HFF-Myc (cell line): ENCODE data around the gene WAPL.

ENCODE experiments used
- DNase-seq: peaks from one replicate; pipeline ENCODE4 v3.0.0-alpha.2; 2011; ENCODE audit warnings: low read depth; ENCODE audit errors: extremely low read depth
- H3K4me3 ChIP-seq: replicated peaks from 2 replicates; pipeline ENCODE4 v1.5.1; 2011; ENCODE audit warnings: low read depth, mild to moderate bottlenecking, control low read depth, low read length
- TF ChIP-seq, protein P1 (sequence below): IDR thresholded peaks from 2 replicates; pipeline ENCODE4 v1.5.1; 2012; ENCODE audit warnings: mild to moderate bottlenecking, low read depth, low read length, control low read depth; ENCODE audit errors: missing control alignments

The WAPL gene

DNA sequence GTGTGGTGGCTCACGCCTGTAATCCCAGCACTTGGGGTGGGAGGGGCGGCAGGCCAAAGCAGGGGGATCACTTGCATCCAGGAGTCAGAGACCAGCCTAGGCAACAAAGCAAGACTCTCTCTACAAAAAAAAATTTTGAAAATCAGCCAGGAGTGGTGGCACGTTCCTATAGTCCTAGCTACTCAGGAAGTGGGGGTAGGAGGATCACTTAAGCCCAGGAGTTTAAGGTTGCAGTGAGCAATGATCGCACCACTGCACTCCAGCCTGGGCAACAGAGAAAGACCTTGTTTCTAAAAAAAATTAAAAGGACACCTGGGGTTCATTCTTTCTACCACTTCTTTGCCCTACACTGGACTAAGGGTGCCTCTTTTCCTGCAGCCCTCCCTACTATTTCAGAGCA is 15.1 kb downstream of the WAPL start:
- TF ChIP-seq, protein P1, sequence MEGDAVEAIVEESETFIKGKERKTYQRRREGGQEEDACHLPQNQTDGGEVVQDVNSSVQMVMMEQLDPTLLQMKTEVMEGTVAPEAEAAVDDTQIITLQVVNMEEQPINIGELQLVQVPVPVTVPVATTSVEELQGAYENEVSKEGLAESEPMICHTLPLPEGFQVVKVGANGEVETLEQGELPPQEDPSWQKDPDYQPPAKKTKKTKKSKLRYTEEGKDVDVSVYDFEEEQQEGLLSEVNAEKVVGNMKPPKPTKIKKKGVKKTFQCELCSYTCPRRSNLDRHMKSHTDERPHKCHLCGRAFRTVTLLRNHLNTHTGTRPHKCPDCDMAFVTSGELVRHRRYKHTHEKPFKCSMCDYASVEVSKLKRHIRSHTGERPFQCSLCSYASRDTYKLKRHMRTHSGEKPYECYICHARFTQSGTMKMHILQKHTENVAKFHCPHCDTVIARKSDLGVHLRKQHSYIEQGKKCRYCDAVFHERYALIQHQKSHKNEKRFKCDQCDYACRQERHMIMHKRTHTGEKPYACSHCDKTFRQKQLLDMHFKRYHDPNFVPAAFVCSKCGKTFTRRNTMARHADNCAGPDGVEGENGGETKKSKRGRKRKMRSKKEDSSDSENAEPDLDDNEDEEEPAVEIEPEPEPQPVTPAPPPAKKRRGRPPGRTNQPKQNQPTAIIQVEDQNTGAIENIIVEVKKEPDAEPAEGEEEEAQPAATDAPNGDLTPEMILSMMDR, result no peak
- no peak overlapping the region for H3K4me3 ChIP-seq
- no peak for DNase-seq

- H3K4me3 ChIP-seq, result no peak overlapping the region
- TF ChIP-seq, protein P1, result no peak
- no peak for DNase-seq
Measured at GRCh38 chr10:86506062-86506461, 15.5 kb downstream of the WAPL start.

DNA sequence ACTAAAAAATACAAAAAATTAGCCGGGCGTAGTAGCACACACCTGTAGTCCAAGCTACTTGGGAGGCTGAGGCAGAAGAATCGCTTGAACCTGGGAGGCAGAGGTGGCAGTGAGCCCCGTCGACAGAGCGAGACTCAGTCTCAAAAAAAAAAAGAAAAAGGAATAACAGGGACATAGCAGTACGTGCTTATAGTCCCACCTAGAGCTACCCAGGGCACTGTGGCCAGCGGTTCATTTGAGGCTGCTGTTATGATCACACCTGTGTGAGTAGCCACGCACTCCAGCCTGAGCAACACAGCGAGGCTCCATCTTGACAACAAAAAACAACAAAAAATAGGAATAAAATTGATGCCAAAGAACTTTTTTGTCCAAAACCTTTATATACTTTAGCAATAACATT is 17.1 kb downstream of the WAPL start:
- no peak for DNase-seq
- no peak overlapping the region for H3K4me3 ChIP-seq
- TF ChIP-seq, protein P1, result no peak

GRCh38 chr10:86500846-86501245 is 20.7 kb downstream of the WAPL start:
- TF ChIP-seq, protein P1, result no peak
- H3K4me3 ChIP-seq, result no peak overlapping the region
- DNase-seq, result no peak

DNA sequence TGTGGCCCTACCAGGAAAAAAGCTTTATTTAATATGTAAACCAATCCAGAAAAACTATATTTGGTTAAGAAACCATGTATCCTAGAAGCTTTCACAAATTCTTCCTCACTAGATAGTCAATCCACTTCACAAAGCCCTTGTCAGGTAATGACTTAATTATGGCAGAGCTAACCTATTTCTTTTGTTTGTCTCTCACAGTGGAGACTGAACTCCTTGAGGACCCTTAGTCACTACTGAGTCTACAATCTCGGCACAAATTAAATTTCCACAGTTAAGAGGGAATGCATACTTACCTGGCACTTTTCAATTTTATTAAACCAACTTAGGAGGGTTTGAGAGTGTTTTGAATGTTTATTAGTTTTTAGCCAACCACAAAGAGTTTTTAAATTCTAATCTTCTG is 23.0 kb downstream of the WAPL start:
- DNase-seq, result no peak
- TF ChIP-seq, protein P1, result no peak
- no peak overlapping the region for H3K4me3 ChIP-seq

DNA sequence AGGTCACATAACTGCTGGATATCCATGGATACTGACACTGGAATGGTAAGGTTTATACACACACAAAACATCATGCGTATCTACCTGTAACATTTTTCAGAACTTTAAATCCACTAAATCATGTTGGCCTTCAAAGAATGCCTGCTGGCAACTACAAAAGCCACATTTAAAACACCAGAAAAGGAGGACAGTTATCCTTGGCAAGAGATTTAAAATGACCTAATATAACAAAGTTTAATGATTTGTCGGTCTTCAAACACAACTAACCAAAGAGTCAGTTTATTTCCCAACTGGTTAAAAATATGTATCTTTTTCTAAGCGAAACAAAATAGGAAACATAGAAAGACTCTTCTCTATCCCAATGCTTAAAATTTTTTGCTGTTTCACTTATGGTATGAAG is 24.0 kb downstream of the WAPL start:
- H3K4me3 ChIP-seq, result no peak overlapping the region
- TF ChIP-seq, protein P1, result no peak
- no peak for DNase-seq

GRCh38 chr10:86489960-86490612 is 31.5 kb downstream of the WAPL start:
- no peak overlapping the region for H3K4me3 ChIP-seq
- TF ChIP-seq, protein P1, result no peak
- DNase-seq, result no peak
